H9 (cell line): ENCODE measurements around the gene SMIM14. TPM values are rescaled to one million over a fixed set of nuclear protein-coding genes. Genes with fewer than 3 reads are reported as not detected.

Experiments
- DNase-seq: peaks from one replicate; pipeline ENCODE4 v3.0.0-alpha.2; 2017
- H2AFZ ChIP-seq: one replicate; pipeline ENCODE4 v1.6.1; 2013; ENCODE audit warnings: mild to moderate bottlenecking, low read length, control low read depth, moderate library complexity
- H2AK5ac ChIP-seq: 2 replicates; pipeline ENCODE4 v1.6.1; 2013; ENCODE audit warnings: low read length, control low read depth, mixed read lengths; ENCODE audit not compliant: insufficient read length
- H2BK120ac ChIP-seq: one replicate; pipeline ENCODE4 v1.6.1; 2013; ENCODE audit warnings: low read depth, mild to moderate bottlenecking, low read length, control low read depth, inconsistent platforms; ENCODE audit not compliant: poor library complexity, severe bottlenecking
- H2BK12ac ChIP-seq: 2 replicates; pipeline ENCODE4 v1.6.1; 2013; ENCODE audit warnings: low read length, control low read depth, mixed read lengths, low read depth; ENCODE audit not compliant: insufficient read length
- H2BK15ac ChIP-seq: 2 replicates; pipeline ENCODE4 v1.6.1; 2013; ENCODE audit warnings: low read depth, low read length, control low read depth
- H2BK20ac ChIP-seq: one replicate; pipeline ENCODE4 v1.6.1; 2013; ENCODE audit warnings: low read depth, mild to moderate bottlenecking, low read length, control low read depth, inconsistent platforms; ENCODE audit not compliant: poor library complexity, severe bottlenecking
- H2BK5ac ChIP-seq: 2 replicates; pipeline ENCODE4 v1.6.1; 2013; ENCODE audit warnings: low read length, control low read depth, mixed read lengths; ENCODE audit not compliant: insufficient read length
- H3K14ac ChIP-seq: 2 replicates; pipeline ENCODE4 v1.6.1; 2013; ENCODE audit warnings: low read length, control low read depth; ENCODE audit not compliant: insufficient read depth
- H3K18ac ChIP-seq: 2 replicates; pipeline ENCODE4 v1.6.1; 2013; ENCODE audit warnings: low read depth, mild to moderate bottlenecking, mixed read lengths, low read length, control low read depth; ENCODE audit not compliant: insufficient read length
- H3K23ac ChIP-seq: 2 replicates; pipeline ENCODE4 v1.6.1; 2013; ENCODE audit warnings: low read length, control low read depth, mixed read lengths, low read depth; ENCODE audit not compliant: insufficient read length
- H3K23me2 ChIP-seq: 2 replicates; pipeline ENCODE4 v1.6.1; 2013; ENCODE audit warnings: low read depth, mild to moderate bottlenecking, mixed read lengths, low read length, control low read depth; ENCODE audit not compliant: insufficient read length, poor library complexity, severe bottlenecking
- H3K27ac ChIP-seq: 2 replicates; pipeline ENCODE4 v1.5.1; 2013; ENCODE audit warnings: low read length, control low read depth, mixed read lengths, low read depth; ENCODE audit not compliant: insufficient read length
- H3K27me3 ChIP-seq: 2 replicates; pipeline ENCODE4 v1.6.1; 2013; ENCODE audit warnings: low read length, control low read depth, inconsistent platforms; ENCODE audit not compliant: insufficient read depth
- H3K4ac ChIP-seq: 2 replicates; pipeline ENCODE4 v1.6.1; 2013; ENCODE audit warnings: low read depth, mild to moderate bottlenecking, control low read depth, inconsistent platforms, low read length, moderate library complexity
- H3K4me1 ChIP-seq: 2 replicates; pipeline ENCODE4 v1.6.1; 2013; ENCODE audit warnings: low read length, control low read depth, inconsistent platforms; ENCODE audit not compliant: insufficient read depth
- H3K4me2 ChIP-seq: 2 replicates; pipeline ENCODE4 v1.6.1; 2013; ENCODE audit warnings: low read length, control low read depth, mixed read lengths; ENCODE audit not compliant: insufficient read length, insufficient read depth
- H3K56ac ChIP-seq: 2 replicates; pipeline ENCODE4 v1.6.1; 2013; ENCODE audit warnings: low read depth, mild to moderate bottlenecking, mixed read lengths, low read length, control low read depth; ENCODE audit not compliant: insufficient read length
- H3K79me1 ChIP-seq: 2 replicates; pipeline ENCODE4 v1.6.1; 2013; ENCODE audit warnings: low read depth, mild to moderate bottlenecking, moderate library complexity, low read length, control low read depth, inconsistent platforms; ENCODE audit not compliant: insufficient read depth, poor library complexity, severe bottlenecking
- H3K79me2 ChIP-seq: 2 replicates; pipeline ENCODE4 v1.6.1; 2013; ENCODE audit warnings: low read length, control low read depth, inconsistent platforms; ENCODE audit not compliant: insufficient read depth
- H3K9ac ChIP-seq: 2 replicates; pipeline ENCODE4 v1.6.1; 2013; ENCODE audit warnings: low read length, control low read depth, mixed read lengths; ENCODE audit not compliant: insufficient read length; ENCODE audit errors: extremely low read depth
- H3K9me3 ChIP-seq: one replicate; pipeline ENCODE4 v1.6.1; 2013; ENCODE audit warnings: low read depth, low read length, inconsistent platforms; ENCODE audit not compliant: control insufficient read depth
- H3T11ph ChIP-seq: one replicate; pipeline ENCODE4 v1.6.1; 2013; ENCODE audit warnings: mild to moderate bottlenecking, low read length, control low read depth, inconsistent platforms
- H4K20me1 ChIP-seq: one replicate; pipeline ENCODE4 v1.6.1; 2013; ENCODE audit not compliant: control insufficient read depth, insufficient read length, insufficient read depth
- H4K5ac ChIP-seq: 2 replicates; pipeline ENCODE4 v1.6.1; 2013; ENCODE audit warnings: low read depth, mild to moderate bottlenecking, mixed read lengths, low read length, control low read depth; ENCODE audit not compliant: insufficient read length
- H4K8ac ChIP-seq: replicated peaks from 2 replicates; pipeline ENCODE4 v1.6.1; 2013; ENCODE audit warnings: low read length, control low read depth, mixed read lengths, low read depth; ENCODE audit not compliant: insufficient read length
- H4K91ac ChIP-seq: 2 replicates; pipeline ENCODE4 v1.6.1; 2013; ENCODE audit warnings: low read depth, mild to moderate bottlenecking, moderate library complexity, mixed read lengths, low read length, control low read depth; ENCODE audit not compliant: insufficient read length
- H3K27ac Mint-ChIP-seq, 3 experiments: 2 replicates in 2 of 3; 3 replicates in 1 of 3; pipeline ENCODE4 v1.8.0; 2020 to 2021; ENCODE audit warnings: mixed read lengths in 3 of 3, mild to moderate bottlenecking in 1 of 3, moderate library complexity in 1 of 3
- H3K27me3 Mint-ChIP-seq: 2 replicates; pipeline ENCODE4 v1.8.0; 2021; ENCODE audit warnings: low read depth, mild to moderate bottlenecking, moderate library complexity, mixed read lengths
- H3K36me3 Mint-ChIP-seq, 3 experiments: 2 replicates in 2 of 3; 3 replicates in 1 of 3; pipeline ENCODE4 v1.8.0; 2020 to 2021; ENCODE audit warnings: low read depth in 3 of 3, mixed read lengths in 3 of 3; ENCODE audit not compliant: insufficient read depth in 1 of 3
- H3K4me1 Mint-ChIP-seq, 2 experiments: 2 replicates each; pipeline ENCODE4 v1.8.0; 2020; ENCODE audit warnings: mixed read lengths in 2 of 2
- H3K4me3 Mint-ChIP-seq, 2 experiments: 2 replicates in 1 of 2; 3 replicates in 1 of 2; pipeline ENCODE4 v1.8.0; 2020 to 2021; ENCODE audit warnings: mild to moderate bottlenecking in 2 of 2, mixed read lengths in 2 of 2, moderate library complexity in 1 of 2
- H3K9me3 Mint-ChIP-seq, 2 experiments: 2 replicates in 1 of 2; 3 replicates in 1 of 2; pipeline ENCODE4 v1.8.0; 2020; ENCODE audit warnings: mild to moderate bottlenecking in 2 of 2, mixed read lengths in 2 of 2, moderate library complexity in 1 of 2
- CTCF ChIP-seq: fragments of 200-600 bp; sonication (generic); conservative IDR thresholded peaks from 3 replicates; pipeline ENCODE4 v1.8.0; 2021; ENCODE audit warnings: antibody characterized with exemption, mild to moderate bottlenecking
- WGBS: extraction: QIAGEN DNeasy Blood & Tissue Kit; methylation state at CpG from one replicate; pipeline ENCODE4 v1.1.7; 2013; ENCODE audit warnings: missing lambda C conversion rate, low lambda C conversion rate, mixed read lengths; ENCODE audit not compliant: insufficient read length; ENCODE audit errors: extremely low coverage; 5-methylcytosine and 5-hydroxymethylcytosine counted together
- total RNA-seq: library from RNA; stranded (reverse); gene quantifications from 2 replicates; pipeline ENCODE4 v1.2.1, GENCODE V29; 2021

SMIM14 gene
- total RNA-seq, 1 experiment from 2014 or later, result 19.4 TPM

- Mint-ChIP-seq H3K36me3 (peaks cover 2 to 8% (median 2%) of the 10 kb centered on the region in 3 experiments), H3K9me3 (peaks cover 0 to 3% of the 10 kb centered on the region in 2 experiments; a peak in 3 of 5 replicates), H3K27me3 (no peaks in the 10 kb centered on the region), H3K4me1 (peaks cover 11 to 14% of the 10 kb centered on the region in 2 experiments), H3K4me3 (no peak overlapping the region), H3K27ac (peak overlapping the region in 1 of 3 experiments; percentile 44; a peak in 1 of 7 replicates)
- no peak for TF ChIP-seq CTCF
- H3K23ac ChIP-seq, result no peak overlapping the region
- H4K5ac ChIP-seq, result no peak overlapping the region
- no peak overlapping the region for H3T11ph ChIP-seq
- no peak overlapping the region for H2BK15ac ChIP-seq
- no peak overlapping the region for H3K18ac ChIP-seq
- H3K4me1 ChIP-seq, result no peaks in the 10 kb centered on the region
- no peak overlapping the region for H2BK5ac ChIP-seq
- no peaks in the 10 kb centered on the region for H3K9me3 ChIP-seq
- H4K8ac ChIP-seq, result no peak overlapping the region
- H3K79me2 ChIP-seq, result no peaks in the 10 kb centered on the region
- H2BK120ac ChIP-seq, result no peak overlapping the region
- no peaks in the 10 kb centered on the region for H3K23me2 ChIP-seq
- H3K27ac ChIP-seq, result no peak overlapping the region
- no peaks in the 10 kb centered on the region for H4K20me1 ChIP-seq
- no peak overlapping the region for H3K4ac ChIP-seq
- no peak overlapping the region for H2AFZ ChIP-seq
- no peak overlapping the region for H3K4me2 ChIP-seq
- no peaks in the 10 kb centered on the region for H3K79me1 ChIP-seq
- WGBS, result no CpG with 5 or more reads among the region's 9 CpGs
- H3K9ac ChIP-seq, result no peak overlapping the region
- DNase-seq, result no peak
- H2BK20ac ChIP-seq, result no peak overlapping the region
- no peak overlapping the region for H4K91ac ChIP-seq
- no peak overlapping the region for H2BK12ac ChIP-seq
- H3K14ac ChIP-seq, result no peak overlapping the region
- no peak overlapping the region for H3K56ac ChIP-seq
- no peak overlapping the region for H2AK5ac ChIP-seq
- no peaks in the 10 kb centered on the region for H3K27me3 ChIP-seq
Measured at GRCh38 chr4:39559626-39560025, 79.0 kb downstream of the SMIM14 start.
